ENCODE results near the gene ZAP70.
"Not testable (repeated sequence)": the region's sequence is repeated elsewhere in the genome, so short reads cannot be mapped to it uniquely, and the experiment has no call there.

The ZAP70 gene

DNA sequence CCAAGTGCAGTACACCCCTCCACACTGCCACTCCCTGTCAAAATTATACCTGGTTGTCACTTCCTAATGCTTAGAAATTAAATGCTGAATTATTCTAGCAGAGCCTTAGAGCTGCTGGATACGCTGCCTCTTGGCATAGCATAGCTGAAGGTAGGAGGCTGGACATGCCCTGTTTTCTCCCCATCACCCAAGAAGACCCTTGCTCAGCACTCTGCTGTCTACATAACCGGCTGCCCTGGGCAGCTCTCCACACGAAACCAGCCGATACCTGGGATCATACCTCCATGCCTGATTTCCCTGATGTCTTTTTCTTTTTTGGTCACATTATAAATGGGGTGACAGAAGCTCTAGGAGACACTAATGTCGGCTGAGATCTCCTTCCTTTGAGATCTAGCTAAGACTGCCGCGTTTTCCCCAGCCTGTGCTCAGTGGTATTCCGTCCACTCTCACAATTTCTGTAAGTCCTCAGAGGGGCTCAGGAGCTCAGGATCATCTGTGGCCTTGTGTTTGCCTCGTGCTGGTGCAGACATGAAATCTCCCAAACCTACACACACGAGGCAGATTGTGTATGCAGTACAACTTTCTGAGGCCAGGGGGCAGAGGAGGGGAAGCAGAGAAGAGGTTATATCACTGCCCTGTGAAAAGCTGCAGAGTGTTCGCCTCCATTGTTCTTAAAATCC, 13.5 kb upstream of the ZAP70 start:
- DNase-seq = peak; percentile 22

DNA sequence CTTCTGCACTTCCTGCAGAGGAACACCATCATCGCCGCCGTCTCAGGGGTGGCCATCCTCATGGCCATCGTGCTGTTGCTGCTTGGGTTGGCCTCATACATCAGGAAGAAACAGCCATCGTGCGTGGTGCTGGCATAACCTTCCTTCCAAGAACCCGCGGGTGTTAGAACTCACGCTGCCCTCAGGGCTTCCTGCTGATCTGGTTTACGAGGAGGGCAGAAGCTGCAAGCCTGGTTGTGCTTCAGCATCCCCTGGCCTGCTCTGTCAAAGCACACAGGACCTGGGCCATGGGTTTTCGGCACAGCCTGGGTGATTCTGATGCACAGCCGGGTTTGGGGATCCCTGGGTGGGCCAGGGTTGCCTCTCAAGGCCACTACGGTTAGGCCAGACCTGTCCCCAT, 12.2 kb upstream of the ZAP70 start:
- no peak for DNase-seq

DNA sequence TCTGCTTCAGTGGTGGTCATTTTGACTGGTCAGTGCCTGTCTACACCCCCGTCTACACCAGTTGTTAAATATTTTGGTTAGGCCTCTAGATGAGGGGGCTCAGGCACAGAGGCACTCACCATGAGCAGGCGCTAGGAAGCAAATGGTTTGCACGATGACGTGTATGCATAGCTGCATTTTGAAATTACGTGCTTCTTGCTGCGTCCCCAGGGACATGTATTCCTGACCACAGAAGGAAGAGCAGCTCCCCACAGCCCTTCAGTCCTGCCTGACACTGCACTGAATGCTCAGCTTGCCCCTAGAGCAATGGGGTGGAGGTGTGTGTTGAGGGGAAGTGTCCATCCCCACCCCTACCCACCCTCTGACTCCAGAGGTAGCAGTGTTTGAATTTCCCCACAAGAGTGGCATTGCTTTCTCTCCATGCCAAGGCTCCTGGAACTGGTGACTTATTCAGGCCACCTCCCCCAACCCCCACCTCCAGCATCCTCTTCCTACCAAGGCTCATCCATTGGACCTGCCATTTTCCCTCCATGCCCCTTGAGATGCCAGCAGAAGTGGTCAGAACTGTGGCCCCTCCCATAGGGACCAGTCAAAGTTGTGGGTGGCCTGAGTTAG, 11.4 kb upstream of the ZAP70 start:
- DNase-seq = no peak

DNA sequence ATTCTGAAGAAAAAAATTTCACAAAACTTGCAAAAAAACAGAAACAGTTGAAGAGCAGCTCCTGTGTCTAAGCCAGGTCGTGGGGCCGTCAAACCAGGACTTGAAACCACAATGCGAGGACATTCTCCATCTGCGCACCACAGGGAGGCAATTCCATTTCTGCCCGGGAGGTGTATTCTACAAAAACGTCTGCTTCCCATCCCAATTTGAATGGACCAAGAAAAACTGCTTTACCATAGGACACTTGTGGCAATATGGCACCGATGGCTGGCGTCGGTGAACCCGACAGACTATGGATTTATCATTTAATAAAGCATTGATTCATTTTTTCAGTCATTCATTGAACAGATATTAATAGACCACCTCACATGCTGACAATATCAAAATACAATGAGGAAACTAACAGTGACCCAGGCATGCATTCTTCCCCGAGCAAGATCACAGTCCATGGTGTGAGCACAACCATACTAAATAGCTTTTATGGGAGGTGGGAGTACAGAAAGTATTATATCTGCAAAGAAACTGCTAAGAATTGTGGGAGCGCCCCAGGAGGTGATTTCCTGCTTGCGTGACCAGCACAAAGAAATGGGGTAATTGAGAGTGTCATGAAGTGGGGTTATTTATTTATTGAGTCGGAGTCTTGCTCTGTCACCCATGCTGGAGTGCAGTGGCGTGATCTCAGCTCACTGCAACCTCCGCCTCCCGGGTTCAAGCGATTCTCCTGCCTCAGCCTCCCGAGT, 10.5 kb upstream of the ZAP70 start:
- DNase-seq = no peak

DNA sequence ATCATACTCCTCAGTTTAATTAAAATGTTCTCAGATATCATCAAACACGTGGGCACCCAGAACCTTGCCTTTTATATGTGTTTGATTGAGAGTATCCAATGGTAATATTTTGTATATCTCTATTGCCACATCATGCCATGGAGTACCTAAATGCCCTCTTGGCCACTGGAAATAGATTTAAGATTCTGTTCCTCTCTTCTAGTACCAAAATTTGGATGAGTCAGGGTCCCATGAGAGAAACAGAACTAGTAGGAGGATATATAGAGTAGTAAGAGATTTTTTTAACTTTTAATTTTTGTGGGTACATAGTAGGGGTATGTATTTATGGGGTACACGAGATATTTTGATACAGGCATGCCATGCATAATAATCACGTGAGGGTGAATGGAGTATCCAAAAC, 9.6 kb upstream of the ZAP70 start:
- no peak for DNase-seq

DNA sequence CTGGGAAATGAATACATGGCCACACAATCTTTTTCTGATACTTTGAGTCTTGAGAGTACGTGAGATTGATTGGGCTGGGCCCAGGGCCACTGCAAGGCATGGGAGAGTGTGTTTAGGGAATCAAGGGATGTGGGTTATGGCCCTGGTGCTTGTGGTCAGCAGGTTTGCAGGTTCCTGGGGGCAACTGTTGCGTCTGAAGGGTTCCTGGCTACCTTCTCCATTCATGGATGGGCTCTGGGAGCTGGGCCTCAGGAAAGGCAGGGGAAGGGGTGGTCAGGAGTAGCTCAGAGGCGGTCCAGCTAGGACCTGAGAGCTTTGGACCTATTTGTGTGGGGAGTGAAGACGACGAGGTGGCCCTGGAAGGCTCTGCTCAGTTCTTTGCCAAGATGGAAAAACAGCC, 8.4 kb upstream of the ZAP70 start:
- DNase-seq = no peak

DNA sequence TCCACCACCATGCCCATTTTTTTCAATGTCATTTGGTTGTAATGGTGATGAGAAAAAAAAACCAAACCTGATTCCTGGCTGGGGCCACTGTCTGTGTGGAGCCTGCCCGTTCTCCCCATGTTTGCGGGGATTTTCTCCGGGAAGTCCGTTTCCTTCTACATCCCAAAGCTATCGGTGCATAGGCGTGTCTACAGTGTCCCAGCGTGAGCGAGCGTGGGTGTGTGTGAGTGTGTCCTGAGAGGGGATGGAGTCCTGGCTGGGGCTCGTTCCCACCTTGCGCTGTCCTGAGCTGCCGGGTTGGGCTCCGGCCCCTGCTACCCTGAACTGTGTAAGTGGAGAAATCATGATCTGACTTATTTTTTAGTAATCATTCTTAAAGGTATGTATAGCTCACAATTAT, 7.3 kb upstream of the ZAP70 start:
- DNase-seq = no peak

DNA sequence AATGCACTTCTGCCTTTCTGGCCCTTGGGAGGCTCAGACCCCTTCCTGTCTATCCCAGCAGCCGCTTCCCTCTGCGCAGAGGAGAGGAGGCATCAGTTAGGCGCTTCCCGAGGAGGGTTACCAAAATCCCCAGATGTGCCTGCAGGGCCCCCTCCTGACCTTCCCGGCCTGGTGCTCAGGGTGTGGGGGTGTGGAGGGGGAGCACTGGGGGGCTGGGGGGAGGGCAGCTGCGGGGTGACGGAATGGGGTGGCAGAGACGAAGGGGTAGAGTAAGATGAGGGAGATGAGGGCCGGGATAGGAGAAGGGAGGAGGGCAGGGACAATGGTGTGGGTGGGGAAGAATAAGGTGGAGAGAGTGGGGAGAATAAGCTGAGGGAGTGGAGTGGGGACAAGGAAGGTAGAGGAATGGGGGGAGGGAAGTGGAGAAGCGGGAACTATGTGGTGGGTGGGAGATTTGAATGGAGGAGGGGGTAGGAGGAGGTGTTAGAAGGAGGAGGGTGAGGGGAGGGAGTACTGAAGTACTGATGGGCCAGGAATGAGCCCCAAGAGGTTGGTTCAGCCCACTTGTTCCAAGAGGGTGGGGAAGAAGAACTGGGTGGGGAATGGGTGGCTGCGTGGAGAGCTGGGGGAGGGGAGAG, 6.5 kb upstream of the ZAP70 start:
- no peak for DNase-seq

DNA sequence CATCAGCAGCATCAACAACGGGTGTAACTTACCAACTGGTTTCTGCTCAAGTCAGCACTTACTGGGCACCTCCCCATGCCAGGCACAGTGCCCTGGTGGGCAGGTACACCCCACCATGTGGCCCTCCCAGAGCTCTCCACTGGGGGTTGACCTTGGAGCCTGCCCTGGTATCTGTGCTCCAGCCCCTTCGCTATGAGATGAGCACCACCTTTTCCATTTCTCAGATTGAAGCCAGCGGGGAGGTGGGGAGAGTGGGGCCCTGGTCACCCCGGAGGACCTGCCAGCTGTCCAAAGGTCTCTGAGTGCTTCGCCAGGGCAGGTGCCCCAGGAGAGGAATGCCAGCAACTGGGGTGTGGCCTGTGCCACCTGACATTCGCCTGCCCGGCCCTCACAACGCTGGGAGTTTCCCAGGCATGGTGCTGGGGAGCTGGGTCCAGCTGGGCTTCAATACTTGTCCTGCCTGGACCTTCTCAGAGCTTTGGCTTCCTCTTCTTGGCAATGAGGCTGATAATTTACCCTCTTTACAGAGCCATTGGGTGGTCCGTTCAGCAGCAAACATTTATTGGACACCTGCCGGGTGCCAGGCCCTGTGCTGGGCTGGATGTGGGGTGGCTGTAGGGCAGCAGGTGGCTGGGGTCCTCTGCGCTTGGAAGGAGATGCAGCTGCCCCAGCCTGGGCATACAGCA, 5.9 kb upstream of the ZAP70 start:
- DNase-seq = no peak

DNA sequence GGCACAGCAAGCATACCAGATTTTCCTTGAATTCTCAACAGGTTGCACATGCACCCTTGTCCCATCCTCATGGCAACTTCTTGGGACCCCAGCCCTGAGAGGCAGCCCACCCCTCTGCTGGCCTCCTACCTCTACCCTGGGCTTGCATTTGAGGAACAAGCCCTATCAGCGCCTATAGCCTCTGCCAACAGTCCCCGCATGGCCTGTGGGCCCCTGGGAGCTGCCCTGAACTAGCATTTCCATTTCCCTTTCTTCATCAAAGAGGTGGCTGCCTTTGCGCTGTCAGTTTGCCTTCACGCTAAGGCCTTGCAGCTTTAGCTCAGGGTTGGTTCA, 5.4 kb upstream of the ZAP70 start:
- no peak for DNase-seq

DNA sequence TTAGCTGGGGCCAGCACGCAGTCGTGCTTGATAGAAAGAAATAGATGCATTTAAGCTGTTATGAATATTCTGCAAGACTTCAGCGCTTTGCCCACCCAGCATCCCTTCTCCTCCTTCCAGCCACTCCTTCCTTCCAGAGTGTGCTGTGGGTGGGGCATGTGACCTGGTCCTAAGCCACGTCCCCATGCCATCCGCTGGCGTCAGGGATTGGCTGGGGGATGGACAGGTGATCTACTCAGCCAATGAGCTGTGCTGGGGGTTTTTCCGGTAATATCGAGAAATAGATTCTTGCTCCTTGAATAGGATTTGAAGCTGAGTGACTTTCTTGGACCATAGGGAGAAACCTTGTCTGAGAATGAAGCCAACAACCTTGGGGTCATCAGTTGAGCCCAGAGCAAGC, 4.8 kb upstream of the ZAP70 start:
- DNase-seq = no peak

DNA sequence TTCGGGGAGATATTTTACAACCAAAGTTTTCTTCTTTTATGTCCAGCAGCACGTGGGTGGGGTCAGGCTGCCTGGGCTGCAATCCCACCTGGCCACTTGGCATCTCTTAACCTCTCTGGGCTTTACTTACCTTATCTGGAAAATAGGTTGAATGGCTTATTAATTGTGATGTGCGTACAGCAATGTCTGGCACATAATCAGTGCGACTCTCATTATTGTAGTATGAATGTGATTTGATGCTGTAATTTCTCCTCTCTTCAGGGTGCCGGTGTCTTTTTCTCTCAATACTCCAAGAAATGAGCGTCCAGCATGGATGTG, 2.0 kb upstream of the ZAP70 start:
- no peak for DNase-seq

DNA sequence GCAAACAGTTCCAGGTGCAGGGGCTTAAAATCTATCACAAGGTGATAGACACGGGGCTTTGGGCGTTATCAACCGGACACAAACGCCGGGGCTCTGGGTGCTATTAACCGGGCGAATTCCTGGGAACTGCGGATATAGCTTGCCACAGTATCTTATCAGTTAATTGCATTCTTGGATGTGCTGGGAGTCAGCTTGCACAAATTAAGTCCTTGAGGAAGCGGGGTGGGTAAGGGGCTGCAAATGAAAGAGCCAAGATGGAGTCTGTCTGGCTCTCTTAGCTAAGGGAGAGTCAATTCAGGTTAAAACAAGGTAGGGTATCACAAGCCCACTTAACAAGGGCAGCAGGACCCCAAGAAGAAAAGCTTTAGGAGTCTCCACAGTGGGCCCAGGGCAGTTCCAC, 1.2 kb upstream of the ZAP70 start:
- DNase-seq = not testable (repeated sequence)

DNA sequence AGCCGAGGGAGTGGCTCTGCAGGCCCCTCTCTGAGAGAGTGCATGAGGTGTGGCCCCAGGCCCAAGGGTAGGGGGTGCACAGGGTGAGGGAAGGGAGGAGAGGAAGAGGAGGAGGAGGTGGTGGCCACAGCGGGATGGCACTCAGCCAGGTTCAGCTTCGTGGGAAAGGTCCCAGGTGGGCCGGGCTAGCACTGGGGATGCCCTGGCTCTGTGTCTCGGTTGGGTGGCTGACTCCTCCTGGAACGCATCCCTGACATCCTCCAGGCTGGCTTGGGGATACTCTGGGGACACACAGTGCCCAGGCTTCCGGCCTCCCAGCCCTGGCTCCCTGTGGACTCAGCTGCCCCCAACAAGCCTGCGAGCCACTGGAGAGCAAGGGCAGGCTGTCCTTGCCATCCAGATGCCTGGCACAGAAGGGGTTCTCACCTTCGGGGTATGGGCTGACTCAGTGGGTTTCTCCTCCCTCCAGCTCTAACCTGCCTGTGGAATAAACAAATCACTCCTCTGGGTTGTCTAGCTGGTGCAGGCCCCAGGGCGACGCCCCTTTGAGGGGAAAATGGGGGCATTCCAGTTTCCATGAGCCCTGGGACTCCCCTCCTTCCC, 582 bp upstream of the ZAP70 start:
- DNase-seq = no peak

DNA sequence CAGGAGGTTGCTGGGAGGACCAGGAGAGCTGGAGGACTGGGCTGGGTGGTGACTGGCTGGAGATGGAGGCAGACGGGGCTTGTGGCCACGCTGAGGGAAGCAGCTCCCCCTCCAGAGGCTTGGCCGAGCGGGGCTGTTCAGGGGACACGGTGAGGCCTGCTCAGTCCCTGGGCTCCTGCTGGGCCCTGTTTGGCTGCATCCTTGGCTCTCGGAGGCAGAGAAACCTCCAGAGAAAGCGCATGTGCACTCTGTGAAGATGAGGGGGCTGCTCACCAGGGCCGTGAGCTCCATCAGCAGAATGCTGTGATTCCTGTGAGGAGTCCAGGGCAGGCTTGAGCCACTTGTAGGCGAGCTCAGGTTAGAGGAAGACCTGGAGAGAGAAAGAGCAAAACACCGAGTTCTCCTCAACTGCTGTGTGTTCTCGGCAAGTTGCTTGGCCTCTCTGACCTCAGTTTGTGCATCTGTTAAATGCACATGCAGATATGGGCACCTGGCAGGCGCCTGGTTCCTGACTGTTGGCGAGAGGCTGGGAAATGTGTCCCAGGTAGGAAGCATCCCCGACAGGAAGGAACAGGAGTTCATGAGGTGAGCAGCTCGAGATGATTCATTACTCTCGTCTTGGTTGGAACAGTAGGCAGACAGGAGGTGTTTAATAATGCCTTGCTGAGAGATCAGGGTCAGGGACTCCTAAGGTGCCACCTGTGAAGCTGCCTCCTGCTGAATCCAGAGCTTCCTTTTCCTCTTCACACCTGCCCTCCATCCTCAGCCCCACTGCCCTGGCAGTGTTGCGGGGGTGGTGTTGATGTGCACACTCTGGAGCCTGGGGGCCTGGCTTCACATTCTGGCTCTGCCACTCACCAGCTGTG, 941 bp downstream of the ZAP70 start:
- DNase-seq = no peak

DNA sequence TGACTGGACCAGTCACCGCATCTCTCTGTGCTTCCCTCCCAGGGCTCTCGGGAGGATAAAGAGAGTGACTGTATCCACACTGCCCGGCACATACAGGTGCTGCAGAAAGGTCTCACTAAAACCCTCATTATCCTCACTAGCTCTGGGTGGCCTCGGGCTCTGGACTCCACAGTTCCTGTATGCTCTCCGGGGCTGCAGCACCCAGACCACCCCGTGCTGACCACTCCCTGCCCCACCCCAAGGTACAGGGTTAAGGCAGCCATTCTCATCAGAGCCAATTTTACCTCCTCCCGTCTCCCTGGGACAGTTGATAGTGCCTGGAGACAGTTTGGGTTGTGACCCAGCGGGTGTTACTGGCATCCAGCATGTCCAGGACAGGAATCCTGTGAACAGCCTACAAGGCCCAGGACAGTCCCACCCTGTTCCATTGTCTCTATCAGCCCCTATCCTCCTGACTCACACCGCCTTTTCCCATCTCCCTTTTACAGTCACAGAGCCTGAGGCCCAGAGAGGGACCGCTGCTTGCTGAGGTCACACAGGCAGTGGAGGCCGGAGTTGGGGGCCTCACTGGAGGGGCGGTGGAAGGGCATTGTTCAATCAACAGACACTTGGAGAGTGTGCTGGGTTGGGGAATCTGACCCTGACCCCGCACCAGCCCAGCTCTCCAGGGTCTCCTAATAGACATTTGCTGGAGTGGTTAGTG, 1.7 kb downstream of the ZAP70 start:
- no peak for DNase-seq

DNA sequence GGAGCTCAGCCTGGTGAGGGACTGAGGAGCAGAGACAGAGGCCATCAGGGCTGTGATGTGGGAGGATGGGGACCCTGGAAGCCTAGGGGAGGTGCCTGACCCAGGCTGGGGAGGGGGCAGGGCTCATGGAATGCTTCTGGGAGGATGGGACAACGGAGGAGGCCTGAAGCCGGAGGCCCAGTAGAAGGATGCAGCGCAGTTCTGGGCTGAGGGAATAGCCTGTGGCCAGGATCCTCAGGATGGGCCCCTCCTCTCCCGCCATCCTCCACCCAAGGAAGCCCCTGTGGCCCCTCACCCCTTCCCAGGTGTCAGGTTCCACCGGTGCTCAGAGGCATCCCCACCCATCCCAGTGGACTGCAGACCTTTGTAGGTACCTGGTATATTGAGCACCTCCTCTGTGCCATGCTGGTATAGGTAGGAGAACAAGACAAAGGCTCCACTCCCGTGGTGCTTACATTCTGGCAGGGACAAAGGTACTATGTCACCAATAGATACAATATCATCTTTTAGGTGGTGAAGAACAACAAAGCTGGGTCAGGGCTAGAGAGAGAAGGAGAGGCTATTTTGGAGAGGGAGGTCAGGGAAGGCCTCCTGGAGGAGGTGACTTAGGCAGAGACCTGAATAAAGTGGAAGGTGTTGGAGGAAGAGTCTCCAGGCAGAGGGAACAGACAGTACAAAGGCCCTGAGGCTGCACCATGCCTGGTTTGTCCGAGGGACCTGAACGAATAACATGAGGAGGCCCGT, 2.7 kb downstream of the ZAP70 start:
- no peak for DNase-seq

DNA sequence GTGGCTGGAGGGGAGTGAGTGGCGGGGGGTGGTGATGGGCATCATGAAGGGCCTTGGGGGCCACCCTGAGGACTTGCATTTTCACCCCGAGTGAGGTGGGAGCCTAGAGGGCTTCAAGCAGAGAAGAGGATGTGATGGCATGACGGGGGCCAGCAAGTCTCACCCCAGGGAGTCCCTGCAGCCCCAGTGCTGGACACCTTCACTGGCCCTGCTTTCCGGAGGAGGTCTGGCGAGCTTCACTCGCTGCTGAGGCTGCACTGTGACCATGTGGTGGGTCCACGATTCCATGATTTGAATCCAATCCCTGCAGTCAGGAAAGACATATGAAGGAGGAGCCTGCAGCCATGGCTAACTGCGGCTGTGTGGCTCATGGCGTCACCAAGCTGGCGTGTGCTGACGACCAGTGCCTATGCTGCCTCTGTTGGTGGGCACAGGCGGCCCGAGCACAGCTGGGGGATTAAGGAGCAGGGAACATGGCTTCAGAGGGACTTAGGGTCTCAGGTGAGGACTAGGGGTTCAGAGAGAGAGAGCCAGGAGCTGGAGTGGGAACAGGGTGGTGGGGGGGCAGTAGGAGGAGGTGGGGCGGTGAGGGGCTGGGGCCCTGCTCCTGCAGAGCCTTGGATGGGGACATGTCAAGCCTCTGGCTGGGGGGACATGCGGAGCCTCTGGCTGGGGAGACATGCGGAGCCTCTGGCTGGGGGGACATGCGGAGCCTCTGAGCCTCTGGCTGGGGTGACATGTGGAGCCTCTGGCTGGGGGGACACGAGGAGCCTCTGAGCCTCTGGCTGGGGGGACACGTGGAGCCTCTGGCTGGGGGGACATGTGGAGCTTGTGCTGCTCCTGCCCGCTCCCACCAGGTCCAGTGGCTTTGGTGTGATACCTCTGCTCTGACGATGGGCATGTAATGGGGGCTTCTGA, 3.6 kb downstream of the ZAP70 start:
- no peak for DNase-seq

DNA sequence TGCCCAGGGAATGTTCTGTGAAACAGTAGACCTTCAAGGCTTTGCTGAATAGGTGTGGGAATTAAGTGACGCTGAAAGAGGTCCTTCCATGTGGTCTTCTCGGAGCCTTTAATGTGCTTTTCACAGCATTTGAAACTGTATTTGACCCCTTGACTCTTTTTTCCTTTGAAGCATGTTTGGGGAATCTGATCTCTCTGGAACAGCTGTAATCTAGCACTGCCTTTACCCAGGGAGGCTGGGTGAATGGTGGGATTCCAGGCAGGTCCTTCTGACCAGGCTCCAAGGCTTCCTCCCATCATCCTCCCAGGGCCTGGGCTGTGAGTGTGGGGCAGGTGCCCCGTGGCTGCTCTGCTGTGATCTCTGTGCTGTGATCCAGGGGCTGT, 4.2 kb downstream of the ZAP70 start:
- DNase-seq = no peak

Measured in NCI-H510A treated with DMSO at 0.1 percent for 48 hours (cell line).